Activated T-helper 9 cell treated with anti-CD3 and anti-CD28 coated beads, Interleukin-2, amount 50 U/mL, for 16 hours (primary cell): ENCODE results near the gene NAV2.

Experiments
- DNase-seq: peaks from one replicate; pipeline ENCODE4 v3.0.0-alpha.2; 2020; ENCODE audit warnings: low read depth

Gene NAV2

DNA sequence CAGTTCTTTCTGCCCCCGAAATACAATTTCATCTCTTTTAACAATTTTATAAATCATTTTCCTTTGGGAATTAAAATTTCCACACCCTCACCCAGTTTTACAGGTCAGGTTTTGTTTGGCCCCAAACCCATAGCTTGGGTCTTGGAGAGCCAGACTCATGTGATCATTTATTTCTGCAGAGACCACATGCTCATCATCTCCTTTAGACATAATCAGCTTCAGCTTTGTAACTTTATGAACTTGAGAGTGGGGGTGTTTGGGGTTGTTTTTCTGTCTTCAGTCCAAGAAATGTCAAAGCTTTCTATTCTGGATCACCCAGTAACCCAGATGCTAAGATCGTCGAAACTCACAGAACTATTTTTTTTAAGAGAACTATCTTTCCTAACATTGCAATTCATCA, 376.7 kb downstream of the NAV2 start:
- no peak for DNase-seq

DNA sequence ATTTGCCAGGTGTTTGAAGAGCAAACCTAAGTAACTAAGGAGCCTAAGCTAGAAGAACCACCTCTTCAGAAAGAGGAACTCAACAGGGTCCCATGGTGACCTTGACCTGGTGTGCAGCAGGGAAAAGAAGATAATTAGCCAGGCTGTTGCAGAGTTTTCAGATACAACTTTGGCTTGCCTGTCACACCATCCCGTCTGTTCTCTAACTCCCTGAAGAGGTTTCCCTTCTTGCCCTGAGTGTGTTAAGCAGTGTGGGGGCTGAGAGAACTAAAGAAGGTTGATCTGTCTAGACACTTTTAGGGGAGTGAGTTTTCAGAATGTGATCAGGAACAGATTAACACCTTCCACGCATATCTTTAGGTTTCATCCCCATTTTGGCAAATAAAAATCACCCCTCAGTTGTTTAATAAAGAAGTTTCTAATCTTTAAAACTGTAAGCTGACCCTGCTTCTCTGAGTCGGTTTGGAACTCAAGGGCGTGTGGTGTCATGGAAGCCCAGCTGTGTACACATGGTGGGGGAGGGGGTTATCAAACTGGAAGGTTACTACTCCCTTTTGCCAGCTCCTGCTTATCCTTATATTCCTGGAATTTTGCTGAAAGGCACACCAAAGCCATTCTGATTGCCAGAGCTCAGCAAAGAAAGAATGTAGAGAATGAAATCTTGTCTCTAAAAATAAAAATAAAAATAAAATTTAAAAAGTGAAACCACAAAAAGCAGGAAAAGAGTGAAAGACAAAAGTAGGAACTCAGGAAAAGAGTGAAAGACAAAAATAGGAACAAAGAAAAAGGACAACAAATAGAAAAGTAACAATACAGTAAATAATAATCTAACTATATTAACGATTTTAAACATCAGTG, 377.4 kb downstream of the NAV2 start:
- DNase-seq, result no peak

DNA sequence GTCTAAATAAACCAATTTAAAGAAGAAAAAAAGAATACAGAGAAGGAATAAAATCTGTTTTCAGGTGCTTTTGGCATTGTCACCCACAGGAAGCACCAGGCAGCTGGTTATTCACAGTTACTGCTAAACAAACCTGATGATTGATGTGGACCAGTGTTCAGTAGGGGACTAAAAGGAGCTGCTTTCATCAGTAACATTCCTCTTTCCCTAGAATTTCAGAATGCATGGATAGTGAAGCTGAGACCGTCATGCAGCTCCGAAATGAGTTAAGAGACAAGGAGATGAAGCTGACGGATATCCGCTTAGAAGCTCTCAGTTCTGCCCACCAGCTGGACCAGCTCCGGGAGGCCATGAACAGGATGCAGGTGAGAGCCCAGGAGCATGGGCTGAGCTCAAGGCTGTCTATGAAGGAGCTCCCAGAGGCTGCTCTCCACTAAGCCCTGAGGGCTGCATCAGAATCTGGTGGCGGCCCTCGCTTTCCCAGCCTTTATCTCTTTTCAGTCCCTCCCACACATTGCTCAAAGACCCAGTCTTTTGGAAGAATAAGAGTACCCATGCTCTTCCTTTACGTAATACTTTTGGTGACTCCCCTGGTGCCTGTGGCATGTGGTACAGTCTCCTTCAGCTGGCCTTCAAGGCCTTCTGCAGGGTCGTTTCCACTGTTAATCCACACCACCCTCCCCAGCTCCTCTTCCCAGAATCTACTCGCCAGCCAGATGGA, 378.2 kb downstream of the NAV2 start:
- no peak for DNase-seq

DNA sequence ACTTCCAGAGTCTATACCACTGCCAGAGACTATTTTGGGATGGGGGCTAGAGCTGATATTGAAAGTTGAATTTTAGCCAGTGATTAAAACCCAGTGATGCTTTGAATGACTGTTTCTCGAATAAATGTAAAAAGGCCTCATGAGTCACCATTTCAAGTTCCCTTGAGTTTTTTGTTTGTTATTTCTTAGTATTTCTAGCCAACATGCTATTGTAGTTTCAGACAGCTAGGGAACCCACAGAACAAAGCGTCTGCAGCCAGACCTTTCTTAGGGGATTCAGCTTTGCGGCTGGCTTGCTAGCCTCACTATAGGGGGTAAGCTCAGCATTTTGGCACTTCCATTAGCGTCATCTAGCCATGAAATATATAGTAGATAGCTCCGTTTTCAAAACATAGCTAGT, 381.1 kb downstream of the NAV2 start:
- no peak for DNase-seq

DNA sequence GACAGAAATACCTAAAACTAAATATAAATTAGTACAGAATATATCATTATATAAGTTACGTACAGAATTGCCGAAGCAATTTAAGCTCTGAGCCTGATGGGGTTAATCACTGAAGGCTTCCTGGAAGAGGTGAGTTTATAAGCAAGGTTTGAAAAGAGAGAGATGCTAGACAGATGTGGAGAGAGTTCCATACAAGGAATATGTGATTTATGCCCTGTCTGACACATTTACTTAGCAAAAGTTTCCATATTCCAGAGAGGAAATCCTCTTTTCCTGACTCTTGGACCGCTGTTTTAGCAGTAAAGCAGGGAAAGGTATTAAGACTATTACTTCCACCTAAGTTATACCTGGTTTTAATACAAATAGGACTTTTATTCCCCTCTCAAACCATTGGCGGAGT, 382.6 kb downstream of the NAV2 start:
- no peak for DNase-seq

DNA sequence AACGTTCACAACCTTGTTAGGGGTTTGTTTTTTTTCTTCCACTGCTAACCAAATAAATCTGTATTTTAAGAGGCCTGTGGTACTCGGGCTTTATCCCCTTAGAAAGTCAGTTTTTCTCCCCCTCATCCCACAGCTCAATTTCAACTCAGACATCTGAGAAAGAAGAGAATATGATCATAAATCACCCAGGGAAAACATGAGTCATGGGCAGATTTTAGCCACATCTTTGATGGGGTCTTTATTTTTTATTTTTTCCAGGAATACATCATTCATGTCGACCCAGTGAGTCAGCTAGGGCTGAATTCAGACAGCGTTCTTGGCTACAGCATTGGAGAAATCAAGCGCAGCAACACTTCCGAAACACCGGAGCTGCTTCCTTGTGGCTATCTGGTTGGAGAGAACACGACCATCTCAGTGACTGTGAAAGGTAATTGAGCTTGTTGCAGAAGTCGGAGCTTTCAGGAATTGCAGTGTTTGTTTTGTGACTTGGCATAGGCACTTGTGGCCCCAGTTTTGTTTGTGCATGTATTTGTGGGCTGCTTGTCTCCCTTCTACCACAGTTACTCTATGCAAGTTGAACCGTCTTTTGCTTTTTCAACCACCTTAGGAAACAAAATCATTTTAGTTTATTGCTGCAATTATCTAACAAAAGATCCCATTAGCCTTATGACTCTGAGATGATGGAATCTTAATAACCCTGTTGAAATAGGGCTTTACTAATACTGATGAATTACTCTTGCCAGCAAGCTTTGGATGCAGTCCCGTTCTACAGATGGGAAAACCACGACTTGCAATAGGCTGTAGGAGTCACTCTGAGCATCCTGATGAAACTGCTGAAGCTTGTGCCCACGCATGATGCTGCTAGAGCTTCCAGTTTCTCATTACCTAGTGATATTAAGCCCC, 384.9 kb downstream of the NAV2 start:
- no peak for DNase-seq

DNA sequence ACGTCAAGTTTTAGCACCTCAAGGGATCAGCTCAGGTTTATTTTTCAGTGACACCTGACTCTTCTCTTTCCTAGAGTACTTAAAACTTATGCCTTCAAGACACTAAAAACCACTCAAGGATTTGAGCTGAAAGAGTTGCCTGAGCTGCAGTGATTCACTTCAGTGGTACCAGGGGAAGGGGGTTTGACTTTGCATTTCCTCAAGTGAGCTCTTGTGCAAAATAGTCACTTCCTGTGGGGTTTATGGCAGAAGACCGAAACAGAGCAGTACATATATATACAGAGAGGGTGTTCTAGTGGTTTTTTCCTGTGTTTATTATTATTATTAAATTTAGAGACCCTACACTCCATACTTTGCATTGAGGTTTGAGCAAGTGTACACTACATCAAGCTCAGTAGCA, 386.9 kb downstream of the NAV2 start:
- DNase-seq, result no peak

DNA sequence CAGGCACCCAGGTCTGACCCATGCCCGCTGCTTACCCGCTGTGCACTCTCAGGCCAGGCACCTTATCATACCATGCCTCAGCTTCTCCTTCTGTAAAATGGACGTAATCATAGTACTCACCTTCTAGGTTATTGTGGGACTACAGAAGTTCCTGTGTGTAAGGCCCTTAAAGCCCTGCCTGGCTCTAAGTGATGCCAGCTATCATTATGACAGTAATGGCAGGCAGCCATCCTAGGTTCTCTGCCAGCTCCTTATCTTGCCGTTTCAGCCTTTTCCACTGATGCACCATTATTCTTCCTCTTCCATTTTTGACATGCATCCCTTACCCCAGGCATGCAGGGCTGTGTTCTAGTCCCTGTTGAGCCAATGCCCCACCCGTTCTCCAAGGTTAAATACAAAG, 389.8 kb downstream of the NAV2 start:
- DNase-seq, result no peak

DNA sequence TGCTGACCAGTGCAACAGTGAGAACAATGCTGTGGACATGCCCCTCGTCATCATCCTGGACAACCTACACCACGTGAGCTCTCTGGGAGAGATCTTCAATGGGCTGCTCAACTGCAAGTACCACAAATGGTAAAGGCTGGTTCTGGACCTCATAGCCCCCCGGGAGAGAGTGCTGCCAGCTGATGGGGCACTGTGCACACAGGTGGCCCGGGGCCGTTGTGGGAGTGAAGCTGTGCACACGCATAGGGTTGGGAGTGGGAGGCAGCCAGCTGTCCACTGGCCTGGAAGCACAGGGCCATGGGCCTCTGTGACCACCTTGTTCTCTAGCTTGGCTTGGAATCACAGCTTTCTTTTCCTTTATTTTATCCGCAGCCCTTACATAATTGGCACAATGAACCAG, 390.6 kb downstream of the NAV2 start:
- no peak for DNase-seq

DNA sequence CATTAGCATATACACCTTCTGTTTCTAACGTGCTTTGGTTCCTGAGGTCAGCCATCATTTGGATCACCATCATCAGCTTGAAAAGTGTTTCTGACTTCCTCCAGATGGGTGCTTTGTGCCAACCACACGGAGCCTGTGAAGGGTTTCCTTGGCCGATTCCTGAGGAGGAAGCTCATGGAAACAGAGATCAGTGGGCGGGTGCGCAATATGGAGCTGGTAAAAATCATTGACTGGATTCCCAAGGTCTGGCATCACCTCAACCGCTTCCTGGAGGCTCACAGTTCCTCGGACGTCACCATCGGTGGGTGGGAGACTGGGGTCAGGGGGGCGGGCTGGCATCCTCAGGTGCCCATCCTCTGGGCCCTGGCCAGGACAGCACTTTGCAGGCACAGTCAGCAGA, 392.8 kb downstream of the NAV2 start:
- DNase-seq, result no peak

DNA sequence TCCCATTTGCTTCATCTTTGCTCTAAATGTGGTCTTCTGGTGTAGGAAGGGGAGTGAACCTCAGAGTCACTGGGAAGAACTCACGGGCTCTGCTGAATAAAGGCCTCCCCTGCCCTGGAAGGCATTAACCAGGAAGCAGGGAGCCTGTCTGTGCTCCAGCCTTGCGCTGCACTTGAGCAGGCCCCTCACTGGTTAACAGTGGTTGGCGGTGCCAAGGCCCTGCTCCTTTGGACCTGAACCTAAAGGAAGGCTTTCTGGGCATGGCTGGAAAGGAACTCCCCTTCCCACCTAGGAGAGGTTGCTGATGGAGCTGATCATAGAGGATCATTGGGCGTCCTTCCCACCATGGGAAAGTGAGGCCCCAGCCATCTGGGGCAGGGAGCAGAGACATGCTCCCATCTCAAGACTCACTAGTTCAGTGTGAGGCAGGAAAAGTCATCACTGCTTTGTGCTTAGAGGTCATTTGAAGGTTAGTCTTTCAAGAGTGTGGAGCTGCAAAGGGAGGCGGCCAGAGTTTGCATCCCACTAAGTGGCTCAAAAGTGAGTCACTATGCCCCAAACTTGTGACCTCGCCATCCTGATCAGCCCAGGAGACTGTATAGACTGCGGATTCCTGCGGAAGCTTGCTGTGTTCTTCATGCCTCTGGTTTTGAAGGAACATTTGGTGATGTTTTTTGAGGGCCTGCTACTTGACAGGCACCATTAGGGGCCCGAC, 397.3 kb downstream of the NAV2 start:
- DNase-seq, result no peak

DNA sequence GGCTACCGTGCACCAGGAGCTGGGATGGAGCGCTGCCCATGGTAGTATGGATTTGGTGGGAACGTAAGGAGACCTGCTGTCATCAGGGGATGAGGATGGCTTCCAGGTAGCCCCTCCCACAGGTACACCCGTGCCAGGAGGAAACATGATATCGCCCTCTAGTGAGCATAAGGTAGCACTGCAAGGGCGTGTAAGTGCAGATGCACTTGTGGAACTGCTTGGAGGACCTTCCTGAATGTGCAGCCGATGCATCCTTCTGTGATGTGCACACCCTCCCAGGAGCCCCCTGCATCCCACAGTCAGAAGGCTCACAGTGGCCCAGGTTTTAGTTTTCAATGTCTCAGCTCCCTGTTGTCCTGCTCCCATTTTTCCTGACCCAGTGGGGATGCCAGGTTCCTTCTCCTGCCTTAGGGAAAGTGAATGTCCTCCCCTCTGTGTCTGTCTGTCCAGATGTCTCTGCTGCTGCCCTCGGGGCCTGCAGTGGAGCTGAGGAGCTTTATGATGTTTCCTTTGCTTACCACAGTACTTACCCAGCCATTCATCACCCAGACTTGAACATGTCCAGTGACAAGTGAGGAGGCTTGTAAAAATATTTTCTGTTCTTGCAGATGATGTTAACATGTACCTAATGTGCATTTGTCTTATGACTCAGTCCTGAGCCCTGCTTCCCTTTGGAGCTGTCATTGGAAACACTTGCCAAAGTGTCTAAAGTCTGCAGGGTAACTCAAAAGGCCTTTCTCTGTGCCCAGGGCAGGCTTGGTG, 398.5 kb downstream of the NAV2 start:
- no peak for DNase-seq

DNA sequence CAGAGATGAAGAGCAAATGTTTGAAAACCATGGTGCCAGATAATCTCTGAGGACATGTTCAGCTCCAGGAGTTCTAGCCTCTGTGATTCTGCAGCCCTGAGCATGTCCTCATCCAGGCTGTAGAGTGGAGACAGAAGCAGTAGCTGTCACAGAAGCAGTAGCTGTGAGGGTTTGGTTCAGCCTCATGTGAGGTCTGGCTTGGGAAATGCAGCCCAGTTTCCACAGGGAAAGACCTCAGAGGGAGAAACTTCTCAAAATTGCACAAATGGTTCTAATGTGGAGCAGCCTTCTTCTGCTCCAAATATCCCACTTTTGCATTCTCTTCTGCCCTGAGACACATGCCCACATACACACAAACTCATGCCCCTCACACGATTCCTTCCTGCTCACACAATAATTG, 399.2 kb downstream of the NAV2 start:
- no peak for DNase-seq

DNA sequence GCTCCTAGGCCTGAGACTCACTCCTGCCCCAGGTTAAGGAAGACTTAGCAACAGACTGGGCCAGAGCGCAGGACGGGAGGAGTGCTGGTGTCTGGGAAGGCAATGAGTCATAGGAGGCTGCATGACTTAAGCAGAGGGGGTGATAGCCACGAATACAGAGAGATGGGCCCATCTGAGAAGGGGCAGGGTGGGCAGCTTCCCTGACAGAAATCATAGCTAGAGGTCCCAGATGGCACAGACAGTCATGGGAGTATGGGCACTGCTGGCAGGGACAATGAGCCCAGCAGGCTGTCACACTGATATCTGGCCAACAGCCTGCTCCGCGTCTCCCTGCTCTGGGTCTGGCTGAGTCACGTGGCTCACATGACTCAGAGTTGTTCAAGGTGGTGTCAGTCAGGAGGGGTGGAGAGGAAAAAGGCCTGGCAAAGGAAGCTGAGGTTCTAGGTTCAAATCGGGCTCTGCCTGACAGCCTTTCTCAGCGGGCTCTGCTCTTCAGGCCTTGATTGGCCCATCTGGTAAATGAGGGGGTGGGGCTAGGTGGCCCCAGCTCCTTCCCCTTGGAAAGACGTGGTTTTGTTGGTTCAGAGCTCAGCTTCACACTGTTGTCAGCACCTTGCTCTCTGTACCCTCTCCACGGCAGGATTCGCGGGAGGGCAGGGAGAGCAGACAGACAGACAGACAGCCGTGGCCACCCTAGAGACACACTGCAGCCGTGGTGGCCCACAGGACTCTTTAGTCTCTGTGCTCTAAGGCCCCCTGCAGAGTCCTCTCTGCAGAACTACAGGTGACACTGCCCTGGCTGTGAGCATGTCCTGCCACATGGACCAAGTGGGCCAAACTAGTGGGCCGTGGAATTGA, 399.9 kb downstream of the NAV2 start:
- DNase-seq, result no peak

DNA sequence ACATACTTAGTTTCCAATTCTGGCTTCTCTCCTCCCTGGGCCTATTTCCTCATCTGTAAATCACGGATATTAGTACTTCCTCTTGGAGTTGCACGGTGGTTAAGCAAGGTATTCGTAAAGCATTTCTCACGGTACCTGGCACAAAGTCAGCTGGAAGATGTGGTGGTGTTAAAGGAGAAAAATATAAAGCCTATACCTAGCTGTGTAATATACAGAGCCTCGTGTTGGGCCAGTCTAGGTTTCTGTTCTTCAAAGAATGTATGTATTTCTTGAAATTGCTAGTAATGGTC, 400.5 kb downstream of the NAV2 start:
- DNase-seq, result no peak

DNA sequence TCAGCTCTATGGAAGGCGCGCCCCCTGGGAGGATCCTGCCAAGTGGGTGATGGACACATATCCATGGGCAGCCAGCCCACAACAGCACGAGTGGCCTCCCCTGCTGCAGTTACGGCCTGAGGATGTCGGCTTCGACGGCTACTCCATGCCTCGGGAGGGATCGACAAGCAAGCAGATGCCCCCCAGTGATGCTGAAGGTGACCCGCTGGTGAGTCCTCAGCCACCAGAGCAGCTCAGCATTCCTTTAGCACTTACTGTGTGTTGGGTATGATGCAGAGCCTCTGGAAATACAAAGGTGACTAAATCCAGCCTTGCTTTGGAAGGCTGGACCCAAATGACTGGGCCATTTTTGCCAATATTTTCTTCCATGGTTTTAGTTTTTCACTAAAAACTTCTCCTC, 402.0 kb downstream of the NAV2 start:
- DNase-seq, result no peak

DNA sequence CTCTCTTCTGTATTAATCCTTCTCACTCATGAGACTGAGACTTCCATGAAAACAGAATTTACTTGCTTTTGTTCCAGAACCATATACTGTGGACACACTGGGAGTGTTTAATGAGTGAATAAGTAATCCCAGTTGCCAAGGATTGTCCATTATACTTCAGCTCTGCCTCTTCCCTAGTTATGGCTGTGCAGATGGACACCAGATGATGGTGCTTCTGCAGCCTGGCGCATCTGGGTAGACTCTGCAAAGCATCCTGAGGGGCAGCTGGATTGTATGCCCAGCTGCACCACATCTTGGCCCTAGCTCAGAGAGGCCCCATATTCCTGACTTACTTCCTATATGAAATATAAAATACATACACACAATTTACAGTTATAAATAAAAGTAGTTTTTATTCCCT, 404.2 kb downstream of the NAV2 start:
- DNase-seq, result no peak

DNA sequence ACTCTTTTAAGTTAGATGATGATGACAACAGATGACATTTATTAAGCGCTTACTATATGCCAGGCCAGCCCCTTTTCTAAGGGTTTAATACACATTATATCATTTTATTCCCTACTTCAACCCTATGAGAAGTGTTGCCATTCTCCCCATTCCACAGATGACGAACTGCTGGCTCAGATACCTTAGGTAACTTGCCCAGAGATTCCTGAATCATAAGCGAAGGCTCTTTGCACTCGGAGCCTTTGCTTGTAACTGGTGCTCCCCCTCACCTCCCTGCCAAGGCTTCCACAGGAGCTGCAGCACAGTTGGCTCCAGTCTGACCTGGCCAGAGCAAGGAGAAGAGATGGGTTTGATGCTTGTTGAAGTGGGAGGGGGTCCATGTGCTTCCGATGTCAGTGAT, 404.7 kb downstream of the NAV2 start:
- no peak for DNase-seq

DNA sequence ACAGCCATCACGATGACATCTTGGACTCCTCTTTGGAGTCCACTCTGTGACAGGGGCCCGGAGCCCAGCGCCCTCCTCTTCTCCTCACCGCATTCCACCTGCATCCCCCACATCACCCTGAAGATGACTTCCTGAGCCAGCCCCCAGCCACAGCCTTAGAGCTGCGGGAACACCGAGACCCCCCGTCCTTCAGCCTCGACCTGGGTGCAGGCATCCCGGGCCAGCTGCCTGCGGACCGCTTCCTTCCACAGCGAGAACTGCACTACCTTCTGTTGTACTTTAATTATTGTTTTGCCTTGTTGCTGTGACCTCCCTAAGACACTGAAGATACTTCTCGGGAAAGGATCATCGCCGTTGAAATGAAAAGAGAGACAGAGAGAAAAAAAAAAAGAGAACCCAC, 405.6 kb downstream of the NAV2 start:
- no peak for DNase-seq

DNA sequence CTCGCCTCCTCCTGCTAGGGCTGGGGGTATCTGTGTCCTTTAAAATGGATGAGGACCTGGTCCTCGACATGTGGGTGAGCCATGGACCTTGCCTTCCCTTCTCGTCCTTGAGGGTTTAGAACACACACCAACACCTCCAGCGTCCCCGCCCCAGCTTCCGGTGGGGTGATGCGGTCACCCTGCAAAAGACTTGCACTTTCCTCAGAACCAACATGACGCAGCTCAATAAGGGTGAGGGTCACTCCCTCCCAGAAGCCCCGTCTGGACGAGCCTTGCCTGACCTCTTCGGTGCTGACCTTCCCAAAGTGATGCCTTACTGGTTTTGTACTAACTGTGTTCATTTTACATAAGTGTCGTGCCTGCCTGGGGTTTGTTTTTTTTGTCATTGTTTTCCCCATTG, 406.7 kb downstream of the NAV2 start:
- no peak for DNase-seq
